HepG2 (cell line): ENCODE results near the gene DEFB131B. TPM values are rescaled to one million over a fixed set of nuclear protein-coding genes. Genes with fewer than 3 reads are reported as not detected.

Source experiments
- ARNTL ChIP-seq: sonication (generic); formaldehyde crosslinking; IDR thresholded peaks from 2 replicates; pipeline ENCODE4 v1.4.0; 2020; ENCODE audit warnings: mild to moderate bottlenecking, missing genetic modification reagents
- CCDC6 ChIP-seq: sonication (generic); formaldehyde crosslinking; IDR thresholded peaks from 2 replicates; pipeline ENCODE4 v1.8.1; 2022; ENCODE audit warnings: mild to moderate bottlenecking, missing genetic modification reagents, moderate library complexity
- EHMT2 ChIP-seq: fragments of 200-600 bp; sonication (generic); IDR thresholded peaks from 2 replicates; pipeline ENCODE4 v1.7.0; 2017; ENCODE audit warnings: antibody characterized with exemption, low read depth, low read length, borderline replicate concordance
- ISL2 ChIP-seq: sonication (generic); formaldehyde crosslinking; IDR thresholded peaks from 2 replicates; pipeline ENCODE4 v1.5.0; 2020; ENCODE audit warnings: missing genetic modification reagents
- LBX2 ChIP-seq: sonication (generic); formaldehyde crosslinking; IDR thresholded peaks from 2 replicates; pipeline ENCODE4 v1.5.0; 2020; ENCODE audit warnings: missing genetic modification reagents, mild to moderate bottlenecking, borderline replicate concordance
- MXD3 ChIP-seq: IDR thresholded peaks from 2 replicates; pipeline ENCODE4 v1.6.1; 2016; ENCODE audit warnings: mild to moderate bottlenecking, missing biosample characterization, missing genetic modification reagents
- MYPOP ChIP-seq: sonication (generic); formaldehyde crosslinking; IDR thresholded peaks from 2 replicates; pipeline ENCODE4 v1.8.1; 2023; ENCODE audit warnings: mild to moderate bottlenecking, moderate library complexity, missing genetic modification reagents
- NFATC3 ChIP-seq: sonication (generic); formaldehyde crosslinking; IDR thresholded peaks from 2 replicates; pipeline ENCODE4 v1.5.1; 2020; ENCODE audit warnings: mild to moderate bottlenecking, missing genetic modification reagents
- RFX1 ChIP-seq: fragments of 450-650 bp; IDR thresholded peaks from 2 replicates; pipeline ENCODE4 v1.6.1; 2017
- TOPORS ChIP-seq: sonication (generic); formaldehyde crosslinking; IDR thresholded peaks from 2 replicates; pipeline ENCODE4 v1.8.0; 2023; ENCODE audit warnings: mild to moderate bottlenecking, missing genetic modification reagents
- ZBTB10 ChIP-seq: sonication (generic); formaldehyde crosslinking; IDR thresholded peaks from 2 replicates; pipeline ENCODE4 v1.4.0; 2020; ENCODE audit warnings: missing genetic modification reagents, borderline replicate concordance
- ZC3H13 ChIP-seq: sonication (generic); formaldehyde crosslinking; IDR thresholded peaks from 2 replicates; pipeline ENCODE4 v1.8.1; 2023; ENCODE audit warnings: mild to moderate bottlenecking, missing genetic modification reagents, moderate library complexity
- ZNF317 ChIP-seq: sonication (generic); formaldehyde crosslinking; IDR thresholded peaks from 2 replicates; pipeline ENCODE4 v1.5.0; 2020; ENCODE audit warnings: mild to moderate bottlenecking, missing genetic modification reagents
- ZNF350 ChIP-seq: sonication (generic); formaldehyde crosslinking; IDR thresholded peaks from 2 replicates; pipeline ENCODE4 v1.4.0; 2020; ENCODE audit warnings: mild to moderate bottlenecking, low read depth, missing genetic modification reagents, borderline replicate concordance
- ZNF614 ChIP-seq: IDR thresholded peaks from 2 replicates; pipeline ENCODE4 v1.6.1; 2018; ENCODE audit warnings: missing biosample characterization, missing genetic modification reagents, inconsistent platforms, borderline replicate concordance
- ZNF646 ChIP-seq: sonication (generic); formaldehyde crosslinking; IDR thresholded peaks from 2 replicates; pipeline ENCODE4 v1.9.0; 2021; ENCODE audit warnings: mild to moderate bottlenecking, missing genetic modification reagents
- ZNF7 ChIP-seq: IDR thresholded peaks from 2 replicates; pipeline ENCODE4 v1.6.1; 2016; ENCODE audit warnings: missing biosample characterization, missing genetic modification reagents
- polyA plus RNA-seq, 8 experiments: library from polyadenylated mRNA; depleted of rRNA in 3 of 8; stranded (reverse) in 7 of 8; unstranded in 1 of 8; fragments of >200 nt; fragmentation: Illumina TruSeq in 4 of 8; extraction: Trizol in 4 of 8; gene quantifications; 2 replicates each; pipeline versions ENCODE4 v1.2.1 to v1.2.3, GENCODE V29; 2011 to 2016; ENCODE audit warnings: low read depth in 4 of 8, missing spikeins in 1 of 8, mixed read lengths in 1 of 8; ENCODE audit not compliant: insufficient read depth in 1 of 8
- total RNA-seq, 5 experiments: library from RNA; depleted of rRNA; stranded (reverse); fragments of >200 nt; fragmentation: Illumina TruSeq; extraction: Trizol; gene quantifications; 2 replicates each; pipeline ENCODE4 v1.2.3, GENCODE V29; 2016; ENCODE audit warnings: low read depth in 1 of 5

DEFB131B gene
- total and polyA plus RNA-seq, 2 of the 13 experiments (the other 11 are each of a cell fraction or from before 2014, with no cell fraction given) = not detected

GRCh38 chr11:71927820-71928736 is 49.8 kb downstream of the DEFB131B start, which contains the start of gene XNDC1N (continued):
- no peak for TF ChIP-seq ZNF646 (CRISPR knock-in tag)
- TF ChIP-seq EHMT2 = peak; percentile 45; the same call in 1 of the 2 replicates
- TF ChIP-seq RFX1 = no peak
- no peak for TF ChIP-seq ZBTB10 (CRISPR knock-in tag)
- TF ChIP-seq LBX2 (CRISPR knock-in tag) = no peak
- TF ChIP-seq ISL2 (CRISPR knock-in tag) = no peak
- TF ChIP-seq ZNF350 (CRISPR knock-in tag) = peak; percentile 73
- TF ChIP-seq ZNF7 (CRISPR knock-in tag) = no peak
- 0 out of 2 replicates have a peak, but pooled peaks have one; percentile 25 for TF ChIP-seq ARNTL (CRISPR knock-in tag)
- no peak for TF ChIP-seq ZNF614
- peak; percentile 35; the same call in 1 of the 2 replicates for TF ChIP-seq ZC3H13 (CRISPR knock-in tag)
- peak; percentile 60; the same call in 1 of the 2 replicates for TF ChIP-seq MYPOP
- TF ChIP-seq TOPORS = no peak
- peak; percentile 53; the same call in 1 of the 2 replicates for TF ChIP-seq ZNF317
- no peak for TF ChIP-seq NFATC3 (CRISPR knock-in tag)
- TF ChIP-seq MXD3 (CRISPR knock-in tag) = no peak
- TF ChIP-seq CCDC6 (CRISPR knock-in tag) = no peak; the same call in 1 of the 2 replicates
